Right lobe of liver (tissue), 6 donors: ENCODE results near the gene CPT2. TPM values are rescaled to one million over a fixed set of nuclear protein-coding genes. Genes with fewer than 3 reads are reported as not detected.

Experiments used
- ATAC-seq, 4 donors: fragments of 200-7000 bp; cut with Tn5 transposase; one replicate each; pipeline ENCODE4 v1.9.1; 2020; ENCODE audit warnings: mild to moderate bottlenecking in 4 of 4, moderate library complexity in 4 of 4
- DNase-seq, 3 donors: peaks; one replicate each; pipeline ENCODE4 v3.0.0-alpha.2; 2020
- H3K27ac ChIP-seq, 3 donors: fragments of 200-600 bp; one replicate each; pipeline ENCODE4 v1.8.0; 2022
- H3K27me3 ChIP-seq, 2 donors: fragments of 200-600 bp; one replicate each; pipeline ENCODE4 v1.8.0; 2022
- H3K36me3 ChIP-seq, 4 donors: fragments of 200-600 bp; sonication (generic) in 1 of 4; one replicate each; pipeline versions ENCODE4 v1.5.1 to v1.8.0; 2017 to 2022; ENCODE audit warnings: control low read depth in 1 of 4
- H3K4me1 ChIP-seq, 4 donors: fragments of 200-600 bp; sonication (generic) in 1 of 4; one replicate each; pipeline versions ENCODE4 v1.5.1 to v1.8.0; 2017 to 2022; ENCODE audit warnings: control low read depth in 1 of 4
- H3K4me3 ChIP-seq, 3 donors: fragments of 200-600 bp; one replicate each; pipeline ENCODE4 v1.8.0; 2022
- H3K9me3 ChIP-seq, 4 donors: fragments of 200-600 bp; sonication (generic) in 1 of 4; one replicate each; pipeline versions ENCODE4 v1.5.1 to v1.8.0; 2017 to 2022; ENCODE audit warnings: control low read depth in 1 of 4
- POLR2A ChIP-seq: fragments of 450-650 bp; IDR thresholded peaks from one replicate; pipeline ENCODE4 v1.6.1; 2017; ENCODE audit warnings: antibody characterized with exemption, mild to moderate bottlenecking
- whole genome bisulfite sequencing: methylation state at CpG from one replicate; pipeline ENCODE4 v1.1.6; 2018; ENCODE audit warnings: low coverage, low lambda C conversion rate; ENCODE audit not compliant: insufficient coverage; ENCODE audit errors: missing lambda C conversion rate; 5-methylcytosine and 5-hydroxymethylcytosine counted together
- intact Hi-C, 2 donors: fragments of 100-400 bp; cut with DNase I; formaldehyde crosslinking; loops; one replicate each; pipeline versions ENCODE4 v1.11.2 to v1.14.1; 2022
- total RNA-seq, 6 experiments: library from RNA; depleted of rRNA in 2 of 6; stranded (reverse); fragments of >200 nt in 2 of 6; fragmentation: NEBNext Ultra II Directional in 3 of 6; extraction: Animal tissue kit (Norgen Biotek cat#: 25700) in 3 of 6; gene quantifications; one replicate each; pipeline versions ENCODE4 v1.1.0 to v1.2.4, GENCODE V29; 2016 to 2023
- TF ChIP-seq, protein P1 (sequence below), 4 donors: fragments of 200-600 bp in 3 of 4; fragments of 450-650 bp in 1 of 4; IDR thresholded peaks; one replicate each; pipeline versions ENCODE4 v1.5.1 to v1.8.0; 2016 to 2022; ENCODE audit warnings: antibody characterized with exemption in 4 of 4, mild to moderate bottlenecking in 2 of 4
- donor health status: DM: no; HTN: yes; CAD: no.
- donor health status: DM: no; HTN: no; CAD: no.
- donor health status: DM: no; HTN: no; CAD: no.
- donor health status: DM: no; HTN: yes; CAD: no.
- donor health status: DM: no; HTN: yes; CAD: no.

Gene CPT2
- total RNA-seq, 6 experiments from 2014 or later = 37.6 to 108 (median 81.6) TPM

DNA sequence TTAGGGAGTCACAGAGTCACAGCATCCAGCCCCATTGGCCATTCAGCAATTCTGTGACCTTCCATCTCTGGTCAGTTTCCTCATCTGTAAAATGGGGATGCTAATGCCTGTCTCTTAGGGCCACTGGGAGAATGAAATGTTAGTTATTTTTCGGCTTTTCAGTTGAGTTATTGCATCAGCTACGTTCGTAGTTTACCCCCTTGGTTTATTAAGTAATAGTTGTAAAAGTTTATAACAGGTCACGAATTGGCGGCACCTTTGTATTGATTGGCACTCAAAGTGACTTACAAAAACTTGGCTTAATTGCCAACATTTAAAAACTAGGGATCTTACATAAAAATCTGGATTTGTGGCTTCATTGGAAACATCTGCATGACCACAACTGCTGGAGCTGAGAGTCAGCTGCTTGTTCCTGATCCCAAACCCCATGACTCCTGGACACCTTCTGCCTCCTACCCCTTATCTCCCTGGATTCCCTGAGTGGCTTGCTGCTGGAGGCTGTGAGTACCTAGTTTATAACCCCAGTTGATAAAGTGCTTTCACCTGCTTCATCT is 31.1 kb upstream of the CPT2 start:
- Histone ChIP-seq H3K9me3 (no peaks in the 10 kb centered on the region), H3K27me3 (no peaks in the 10 kb centered on the region), H3K36me3 (no peaks in the 10 kb centered on the region), H3K27ac (no peak overlapping the region), H3K4me1 (peaks cover 0 to 39% (median 4%) of the 10 kb centered on the region in 4 donors), H3K4me3 (no peak overlapping the region)
- 33% methylated on average over 5 of the region's 5 CpGs for WGBS
- peak; percentile 58 to 69 (median 67) for ATAC-seq
- TF ChIP-seq, protein P1, sequence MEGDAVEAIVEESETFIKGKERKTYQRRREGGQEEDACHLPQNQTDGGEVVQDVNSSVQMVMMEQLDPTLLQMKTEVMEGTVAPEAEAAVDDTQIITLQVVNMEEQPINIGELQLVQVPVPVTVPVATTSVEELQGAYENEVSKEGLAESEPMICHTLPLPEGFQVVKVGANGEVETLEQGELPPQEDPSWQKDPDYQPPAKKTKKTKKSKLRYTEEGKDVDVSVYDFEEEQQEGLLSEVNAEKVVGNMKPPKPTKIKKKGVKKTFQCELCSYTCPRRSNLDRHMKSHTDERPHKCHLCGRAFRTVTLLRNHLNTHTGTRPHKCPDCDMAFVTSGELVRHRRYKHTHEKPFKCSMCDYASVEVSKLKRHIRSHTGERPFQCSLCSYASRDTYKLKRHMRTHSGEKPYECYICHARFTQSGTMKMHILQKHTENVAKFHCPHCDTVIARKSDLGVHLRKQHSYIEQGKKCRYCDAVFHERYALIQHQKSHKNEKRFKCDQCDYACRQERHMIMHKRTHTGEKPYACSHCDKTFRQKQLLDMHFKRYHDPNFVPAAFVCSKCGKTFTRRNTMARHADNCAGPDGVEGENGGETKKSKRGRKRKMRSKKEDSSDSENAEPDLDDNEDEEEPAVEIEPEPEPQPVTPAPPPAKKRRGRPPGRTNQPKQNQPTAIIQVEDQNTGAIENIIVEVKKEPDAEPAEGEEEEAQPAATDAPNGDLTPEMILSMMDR (IDR thresholded peaks at IDR 0.05) = no peak
- no peak for TF ChIP-seq POLR2A
- no peak for DNase-seq
- intact Hi-C loops = no loop called here

DNA sequence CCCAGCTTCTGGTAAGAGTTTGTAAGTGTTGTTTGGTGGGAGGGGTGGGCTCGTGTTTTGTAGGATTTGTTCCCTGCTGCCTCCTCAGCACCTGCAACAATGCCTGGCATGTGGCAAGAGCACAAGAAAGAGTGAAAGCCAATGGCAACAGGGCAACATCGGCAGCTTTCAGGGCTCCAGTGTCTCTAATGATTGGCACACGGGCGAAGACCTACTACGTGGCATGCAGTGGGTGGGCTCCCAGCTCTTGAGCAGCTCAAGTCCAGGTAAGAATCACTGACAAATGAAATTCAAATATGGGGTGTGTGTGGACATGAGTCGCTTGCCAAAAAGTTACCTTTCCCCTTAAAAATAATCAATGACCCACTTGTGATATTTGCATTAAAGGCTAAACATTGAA is 30.3 kb upstream of the CPT2 start:
- TF ChIP-seq, protein P1 (IDR thresholded peaks at IDR 0.05) = no peak
- TF ChIP-seq POLR2A = no peak
- ATAC-seq = peak in 1 of 4 donors; percentile 10

DNA sequence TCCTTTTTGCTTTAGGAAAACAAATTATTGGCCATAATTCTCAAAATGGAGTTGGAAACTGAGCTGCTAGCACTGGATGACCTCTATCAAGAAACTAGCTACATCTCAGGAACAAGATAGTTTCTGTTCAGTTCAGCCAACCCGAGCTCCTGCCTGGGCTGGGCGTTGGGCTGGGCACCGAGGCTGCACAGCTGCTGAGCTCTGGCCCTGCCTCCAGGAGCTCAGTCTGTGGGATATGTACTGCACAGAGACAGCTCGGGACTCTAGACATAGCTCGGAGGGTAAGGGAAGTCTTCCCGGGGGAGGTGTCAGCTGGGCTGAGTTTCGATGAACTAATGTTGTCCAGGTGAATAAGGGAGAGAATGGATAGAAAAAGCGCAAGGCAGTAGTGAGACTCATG is 29.7 kb upstream of the CPT2 start:
- Histone ChIP-seq H3K36me3 (no peaks in the 10 kb centered on the region), H3K27me3 (no peaks in the 10 kb centered on the region), H3K9me3 (no peaks in the 10 kb centered on the region), H3K27ac (no peak overlapping the region), H3K4me3 (no peak overlapping the region), H3K4me1 (peaks cover 0 to 34% (median 4%) of the 10 kb centered on the region in 4 donors)
- ATAC-seq (peak; percentile 14 to 62 (median 33)), DNase-seq (no peak)
- WGBS = 71% methylated on average over 7 of the region's 8 CpGs
- intact Hi-C loops = no loop called here
- no peak for TF ChIP-seq POLR2A
- TF ChIP-seq, protein P1 (IDR thresholded peaks at IDR 0.05) = no peak

More for the DNA sequence above, 30.3 kb upstream of the CPT2 start:
- WGBS = 39% methylated on average over 6 of the region's 6 CpGs
- Histone ChIP-seq H3K4me1 (peaks cover 0 to 34% (median 4%) of the 10 kb centered on the region in 4 donors), H3K4me3 (no peak overlapping the region), H3K27me3 (no peaks in the 10 kb centered on the region), H3K9me3 (no peaks in the 10 kb centered on the region), H3K36me3 (no peaks in the 10 kb centered on the region), H3K27ac (no peak overlapping the region)
- intact Hi-C loops = no loop called here
- DNase-seq = no peak

GRCh38 chr1:53172426-53173128 is 24.0 kb upstream of the CPT2 start:
- TF ChIP-seq, protein P1 (IDR thresholded peaks at IDR 0.05) = peak in 3 of 4 donors; percentile 9 to 42 (median 17)
- no peak for TF ChIP-seq POLR2A
- DNase-seq (no peak), ATAC-seq (peak in 1 of 4 donors; percentile 4)
- WGBS = 43% methylated on average over 6 of the region's 6 CpGs
- no peak overlapping the region for H3K27ac ChIP-seq
- no peaks in the 10 kb centered on the region for H3K27me3 ChIP-seq
- intact Hi-C loops = loop anchor here (10.0 kb wide), 3 partner anchors 78 to 268 kb away; no protein-coding TSS in a partner anchor
- no peaks in the 10 kb centered on the region for H3K36me3 ChIP-seq
- no peaks in the 10 kb centered on the region for H3K9me3 ChIP-seq
- peaks cover 0 to 27% (median 12%) of the 10 kb centered on the region in 4 donors for H3K4me1 ChIP-seq
- no peak overlapping the region for H3K4me3 ChIP-seq
